DOHH2 (cell line): ENCODE measurements around the gene C11orf65.

ENCODE experiments used
- H3F3A ChIP-seq: fragments of 200-600 bp; sonication (generic), shearing (Covaris generic); 2 replicates; pipeline ENCODE4 v1.6.0; 2016; ENCODE audit warnings: antibody characterized with exemption, mild to moderate bottlenecking; ENCODE audit not compliant: control insufficient read depth, insufficient read depth
- H3K27ac ChIP-seq: fragments of 200-600 bp; sonication (generic); 2 replicates; pipeline ENCODE4 v1.5.1; 2014; ENCODE audit warnings: low read depth, mild to moderate bottlenecking, low read length, moderate library complexity
- H3K27me3 ChIP-seq: fragments of 200-600 bp; sonication (generic); 2 replicates; pipeline ENCODE4 v1.6.1; 2014; ENCODE audit warnings: mild to moderate bottlenecking, low read length, mixed read lengths; ENCODE audit not compliant: control insufficient read depth
- H3K36me3 ChIP-seq: fragments of 200-600 bp; sonication (generic); 2 replicates; pipeline ENCODE4 v1.6.1; 2014; ENCODE audit warnings: mild to moderate bottlenecking, low read length, moderate library complexity, mixed read lengths; ENCODE audit not compliant: control insufficient read depth
- H3K4me1 ChIP-seq: fragments of 200-600 bp; sonication (generic); 2 replicates; pipeline ENCODE4 v1.6.1; 2014; ENCODE audit warnings: mild to moderate bottlenecking, low read length, mixed read lengths; ENCODE audit not compliant: control insufficient read depth
- H3K4me2 ChIP-seq: fragments of 200-600 bp; sonication (generic); 2 replicates; pipeline ENCODE4 v1.6.0; 2014; ENCODE audit warnings: mild to moderate bottlenecking, low read length, moderate library complexity
- H3K4me3 ChIP-seq: fragments of 200-600 bp; sonication (generic); 2 replicates; pipeline ENCODE4 v1.5.1; 2014; ENCODE audit warnings: mild to moderate bottlenecking, low read length, mixed read lengths
- H3K79me2 ChIP-seq: fragments of 200-600 bp; sonication (generic); 2 replicates; pipeline ENCODE4 v1.6.1; 2014; ENCODE audit warnings: mild to moderate bottlenecking, low read length, mixed read lengths; ENCODE audit not compliant: control insufficient read depth
- H3K9me2 ChIP-seq: fragments of 200-600 bp; sonication (generic); replicated peaks from 2 replicates; pipeline ENCODE4 v1.6.1; 2014; ENCODE audit warnings: mild to moderate bottlenecking, low read length, mixed read lengths; ENCODE audit not compliant: control insufficient read depth
- H3K9me3 ChIP-seq: fragments of 200-600 bp; sonication (generic); 2 replicates; pipeline ENCODE4 v1.6.1; 2014; ENCODE audit warnings: antibody characterized with exemption, low read length, mixed read lengths; ENCODE audit not compliant: control insufficient read depth, insufficient read depth
- H4K20me1 ChIP-seq: fragments of 200-600 bp; sonication (generic); 2 replicates; pipeline ENCODE4 v1.6.0; 2014; ENCODE audit warnings: low read depth, mild to moderate bottlenecking, antibody characterized with exemption, low read length, moderate library complexity; ENCODE audit not compliant: control insufficient read depth, insufficient read depth
- CTCF ChIP-seq: fragments of 200-600 bp; sonication (generic); IDR thresholded peaks from one replicate; pipeline ENCODE4 v1.5.1; 2014; ENCODE audit warnings: antibody characterized with exemption, mild to moderate bottlenecking, low read depth, low read length; ENCODE audit not compliant: poor library complexity, severe bottlenecking
- EZH2phosphoT487 ChIP-seq: fragments of 200-600 bp; sonication (generic); IDR thresholded peaks from 2 replicates; pipeline ENCODE4 v1.6.1; 2017; ENCODE audit warnings: borderline replicate concordance, mild to moderate bottlenecking, antibody characterized with exemption, low read length, moderate library complexity, mixed read lengths

C11orf65 gene

DNA sequence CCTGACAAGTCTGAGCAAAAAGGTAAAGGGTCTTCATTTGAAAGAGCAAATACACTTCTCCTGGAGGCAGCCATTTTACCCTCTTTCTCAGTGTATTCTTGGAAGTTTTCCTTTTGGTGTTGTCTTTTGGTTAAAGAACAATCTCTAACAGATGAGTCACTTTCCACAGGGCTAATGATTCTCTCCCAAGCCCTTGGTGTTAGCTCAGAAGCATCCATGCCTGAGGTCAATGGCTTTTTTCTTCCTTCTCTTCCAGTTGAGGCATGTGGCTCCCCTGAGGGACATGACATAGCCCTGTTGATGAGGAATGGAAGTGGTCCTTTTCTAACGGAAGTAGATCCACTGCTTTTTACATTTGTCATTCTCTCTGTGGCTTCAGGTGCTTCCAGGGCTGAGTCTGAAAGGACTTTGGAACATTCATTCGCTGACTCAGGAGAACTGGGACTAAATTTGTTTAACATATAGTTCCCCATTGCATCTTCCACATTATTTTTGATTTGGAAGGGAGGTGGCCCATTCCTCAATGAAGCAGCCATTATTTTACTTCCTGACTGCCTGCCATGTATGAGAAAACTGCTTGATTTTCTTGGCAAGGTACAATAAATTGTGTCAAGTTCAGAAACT lies 44.6 kb upstream of the C11orf65 start:
- Histone ChIP-seq H3K36me3 (no peaks in the 10 kb centered on the region), H3K27ac (no peak overlapping the region), H3K27me3 (peaks cover 12% of the 10 kb centered on the region), H3K4me2 (no peak overlapping the region), H3F3A (no peaks in the 10 kb centered on the region), H3K4me3 (no peak overlapping the region), H3K4me1 (no peaks in the 10 kb centered on the region), H3K79me2 (no peaks in the 10 kb centered on the region), H3K9me2 (no peaks in the 10 kb centered on the region), H3K9me3 (no peaks in the 10 kb centered on the region), H4K20me1 (no peaks in the 10 kb centered on the region)
- no peak for TF ChIP-seq EZH2phosphoT487
- TF ChIP-seq CTCF: no peak

DNA sequence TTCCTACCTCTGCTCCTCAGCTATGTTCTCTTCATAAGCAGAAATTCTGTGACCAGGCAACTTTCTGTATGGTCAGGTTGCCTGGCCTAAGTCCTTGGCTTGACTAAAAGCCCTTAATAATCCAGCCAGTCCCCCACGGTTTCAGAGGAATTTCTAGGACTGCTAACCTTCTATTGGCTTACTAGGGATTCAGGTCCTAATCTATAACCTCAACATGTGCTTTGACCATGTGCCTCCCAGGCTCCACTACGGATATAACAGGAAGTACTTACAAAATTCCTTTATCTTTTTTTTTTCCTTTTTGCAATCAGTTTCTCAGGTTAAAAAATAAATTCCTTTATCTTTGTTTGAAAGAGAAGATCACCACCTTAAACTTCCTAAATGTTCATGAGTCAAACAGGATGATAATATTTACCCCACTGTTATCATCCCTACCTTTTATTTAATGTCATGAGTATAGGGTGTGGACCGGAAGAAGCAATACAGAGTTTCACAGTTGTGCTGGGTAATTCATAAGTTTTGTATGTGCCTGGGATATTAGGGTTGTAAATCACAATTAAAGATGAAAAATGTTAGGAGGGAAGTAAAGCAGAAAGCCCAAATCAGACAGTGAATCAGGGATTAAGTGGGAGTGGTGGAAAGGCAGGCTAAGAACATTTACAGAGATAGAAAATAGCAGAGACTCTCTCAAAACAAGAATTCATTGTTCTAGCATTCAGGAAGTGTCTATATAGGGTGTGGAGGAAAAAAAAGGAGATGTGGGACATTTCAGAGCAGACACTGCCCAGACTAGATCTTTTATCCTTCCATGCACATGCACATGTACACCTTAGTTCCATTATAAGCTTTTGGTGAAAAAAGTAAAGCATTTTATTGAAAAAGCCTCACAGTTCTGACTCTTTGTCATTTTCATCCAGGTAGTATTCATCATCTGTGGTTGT lies 41.6 kb upstream of the C11orf65 start:
- H3F3A ChIP-seq: no peaks in the 10 kb centered on the region
- no peaks in the 10 kb centered on the region for H3K36me3 ChIP-seq
- TF ChIP-seq EZH2phosphoT487: no peak
- TF ChIP-seq CTCF: no peak
- no peak overlapping the region for H3K4me3 ChIP-seq
- peaks cover 12% of the 10 kb centered on the region for H3K27me3 ChIP-seq
- no peak overlapping the region for H3K4me2 ChIP-seq
- H3K79me2 ChIP-seq: no peaks in the 10 kb centered on the region
- no peaks in the 10 kb centered on the region for H4K20me1 ChIP-seq
- no peaks in the 10 kb centered on the region for H3K9me2 ChIP-seq
- H3K27ac ChIP-seq: no peak overlapping the region
- no peaks in the 10 kb centered on the region for H3K4me1 ChIP-seq
- H3K9me3 ChIP-seq: no peaks in the 10 kb centered on the region

- H3K4me2 ChIP-seq: no peak overlapping the region
- H3K9me3 ChIP-seq: no peaks in the 10 kb centered on the region
- H3F3A ChIP-seq: no peaks in the 10 kb centered on the region
- no peaks in the 10 kb centered on the region for H3K36me3 ChIP-seq
- no peaks in the 10 kb centered on the region for H4K20me1 ChIP-seq
- peaks cover 14% of the 10 kb centered on the region for H3K4me1 ChIP-seq
- H3K79me2 ChIP-seq: no peaks in the 10 kb centered on the region
- H3K27ac ChIP-seq: no peak overlapping the region
- H3K9me2 ChIP-seq: no peaks in the 10 kb centered on the region
- no peak for TF ChIP-seq CTCF
- no peak for TF ChIP-seq EZH2phosphoT487
- peaks cover 11% of the 10 kb centered on the region for H3K27me3 ChIP-seq
- no peak overlapping the region for H3K4me3 ChIP-seq
Measured at GRCh38 chr11:108501396-108501795, 34.1 kb upstream of the C11orf65 start.
